SHP77 treated with DMSO at 0.1 percent for 48 hours (cell line): ENCODE data around the gene SAMD8.
A peak's percentile ranks its signal among the peaks of the same experiment; 100 is the strongest.

Experiments used
- DNase-seq: peaks from one replicate; lab custom pipeline; 2025; lab: John Stamatoyannopoulos, UW

The SAMD8 gene

GRCh38 chr10:75223507-75223906, 112.1 kb downstream of the SAMD8 start:
- no peak for DNase-seq

GRCh38 chr10:75226095-75226494, 114.6 kb downstream of the SAMD8 start:
- DNase-seq: no peak

GRCh38 chr10:75226656-75227055, 115.2 kb downstream of the SAMD8 start:
- DNase-seq: no peak

GRCh38 chr10:75228278-75228677, 116.8 kb downstream of the SAMD8 start:
- DNase-seq: no peak

GRCh38 chr10:75228834-75229233, 117.4 kb downstream of the SAMD8 start:
- no peak for DNase-seq

GRCh38 chr10:75229971-75230370, 118.5 kb downstream of the SAMD8 start:
- DNase-seq: no peak

GRCh38 chr10:75230600-75231038, 119.2 kb downstream of the SAMD8 start:
- peak; percentile 2 for DNase-seq
